Upper lobe of left lung (tissue), 6 donors: Measurements from ENCODE around the gene DIAPH3. TPM values are rescaled to one million over a fixed set of nuclear protein-coding genes. Genes with fewer than 3 reads are reported as not detected.
"Not testable (repeated sequence)": the region's sequence is repeated elsewhere in the genome, so short reads cannot be mapped to it uniquely, and the experiment has no call there.

ENCODE experiments used
- ATAC-seq, 2 donors: fragments of 200-7000 bp; cut with Tn5 transposase; one replicate each; pipeline ENCODE4 v1.9.1; 2022; ENCODE audit warnings: mild to moderate bottlenecking in 2 of 2, moderate library complexity in 2 of 2; ENCODE audit not compliant: low FRiP score in 2 of 2
- DNase-seq, 2 donors: peaks; one replicate each; pipeline ENCODE4 v3.0.0-alpha.2; 2019 to 2020
- H3K27ac ChIP-seq, 4 donors: fragments of 200-600 bp; sonication (generic); one replicate each; pipeline ENCODE4 v1.5.1; 2016 to 2019
- H3K27me3 ChIP-seq, 4 donors: fragments of 200-600 bp; sonication (generic); one replicate each; pipeline ENCODE4 v1.5.1; 2017 to 2019
- H3K36me3 ChIP-seq, 4 donors: fragments of 200-600 bp; sonication (generic); one replicate each; pipeline ENCODE4 v1.5.1; 2016 to 2019
- H3K4me1 ChIP-seq, 4 donors: fragments of 200-600 bp; sonication (generic); one replicate each; pipeline ENCODE4 v1.5.1; 2018 to 2019
- H3K4me3 ChIP-seq, 4 donors: fragments of 200-600 bp; sonication (generic); one replicate each; pipeline ENCODE4 v1.5.1; 2017 to 2019; ENCODE audit warnings: mild to moderate bottlenecking in 2 of 4, moderate library complexity in 1 of 4
- H3K9me3 ChIP-seq, 4 donors: fragments of 200-600 bp; sonication (generic); one replicate each; pipeline ENCODE4 v1.5.1; 2018 to 2019
- EP300 ChIP-seq, 4 donors: sonication (generic); formaldehyde crosslinking; IDR thresholded peaks; one replicate each; pipeline ENCODE4 v1.5.1; 2017; ENCODE audit warnings: antibody characterized with exemption in 4 of 4, control low read depth in 2 of 4
- POLR2A ChIP-seq, 4 donors: fragments of 450-650 bp; IDR thresholded peaks; one replicate each; pipeline ENCODE4 v1.5.1; 2016 to 2017; ENCODE audit warnings: antibody characterized with exemption in 4 of 4, mild to moderate bottlenecking in 2 of 4
- POLR2AphosphoS5 ChIP-seq, 2 donors: sonication (generic); formaldehyde crosslinking; IDR thresholded peaks; one replicate each; pipeline ENCODE4 v1.5.1; 2017; ENCODE audit warnings: antibody characterized with exemption in 2 of 2
- WGBS, 2 donors: methylation state at CpG; one replicate each; pipeline ENCODE4 v1.1.5; 2017 to 2018; 5-methylcytosine and 5-hydroxymethylcytosine counted together
- total RNA-seq, 6 donors: library from RNA; depleted of rRNA in 4 of 6; stranded (reverse); fragments of >200 nt in 4 of 6; gene quantifications; one replicate each; pipeline versions ENCODE4 v1.1.0 to v1.2.1, GENCODE V29; 2016 to 2021
- TF ChIP-seq, protein P1 (sequence below), 6 experiments: fragments of 450-650 bp in 4 of 6; fragments of 200-600 bp in 2 of 6; sonication (generic) in 2 of 6; IDR thresholded peaks; one replicate each; pipeline ENCODE4 v1.5.1; 2016 to 2019; ENCODE audit warnings: antibody characterized with exemption in 6 of 6
- donor health status: DM: no; HTN: no; CAD: no; lungs with moderate emphysema.
- donor health status: DM: no; HTN: yes; CAD: no; lungs with severe emphysema.

DIAPH3 gene
- total RNA-seq, 6 donors from 2014 or later, result 2.8 to 6.3 (median 5.4) TPM

DNA sequence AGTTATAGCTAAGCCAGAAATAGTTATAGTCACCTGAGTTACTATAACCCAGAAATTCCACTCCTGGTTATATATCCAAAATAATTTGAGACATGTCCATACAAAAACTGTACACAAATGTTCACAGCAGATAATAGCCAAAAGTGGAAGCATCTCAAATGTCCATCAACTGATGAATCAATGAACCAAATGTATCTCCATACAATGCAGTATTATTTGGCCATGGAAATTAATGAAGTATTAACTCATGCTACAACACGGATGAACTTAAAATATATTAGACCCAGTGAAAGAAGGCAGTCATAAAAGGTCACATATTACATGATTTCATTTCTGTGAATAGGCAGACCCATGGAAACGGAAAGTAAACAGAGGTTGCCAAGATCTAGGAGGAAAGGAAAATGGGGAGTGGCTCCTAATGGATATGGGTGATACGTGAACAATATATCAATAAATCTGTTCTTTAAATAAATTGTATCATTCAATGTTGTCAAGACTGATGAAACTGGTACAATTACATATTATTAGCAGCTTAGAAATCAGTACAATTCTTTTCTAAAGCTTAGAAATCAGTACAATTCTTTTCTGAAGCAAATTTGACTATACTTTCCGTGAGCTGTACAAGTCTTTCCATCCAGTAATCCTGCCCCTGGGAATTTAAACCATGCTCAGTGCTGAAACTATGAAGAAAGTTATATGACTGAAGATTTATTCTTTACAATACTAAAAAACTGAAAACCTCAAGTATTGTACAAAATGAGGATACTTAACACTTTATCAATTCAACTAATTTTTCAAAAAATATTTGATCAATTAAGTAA, 47.0 kb upstream of the DIAPH3 start:
- TF ChIP-seq, protein P1, sequence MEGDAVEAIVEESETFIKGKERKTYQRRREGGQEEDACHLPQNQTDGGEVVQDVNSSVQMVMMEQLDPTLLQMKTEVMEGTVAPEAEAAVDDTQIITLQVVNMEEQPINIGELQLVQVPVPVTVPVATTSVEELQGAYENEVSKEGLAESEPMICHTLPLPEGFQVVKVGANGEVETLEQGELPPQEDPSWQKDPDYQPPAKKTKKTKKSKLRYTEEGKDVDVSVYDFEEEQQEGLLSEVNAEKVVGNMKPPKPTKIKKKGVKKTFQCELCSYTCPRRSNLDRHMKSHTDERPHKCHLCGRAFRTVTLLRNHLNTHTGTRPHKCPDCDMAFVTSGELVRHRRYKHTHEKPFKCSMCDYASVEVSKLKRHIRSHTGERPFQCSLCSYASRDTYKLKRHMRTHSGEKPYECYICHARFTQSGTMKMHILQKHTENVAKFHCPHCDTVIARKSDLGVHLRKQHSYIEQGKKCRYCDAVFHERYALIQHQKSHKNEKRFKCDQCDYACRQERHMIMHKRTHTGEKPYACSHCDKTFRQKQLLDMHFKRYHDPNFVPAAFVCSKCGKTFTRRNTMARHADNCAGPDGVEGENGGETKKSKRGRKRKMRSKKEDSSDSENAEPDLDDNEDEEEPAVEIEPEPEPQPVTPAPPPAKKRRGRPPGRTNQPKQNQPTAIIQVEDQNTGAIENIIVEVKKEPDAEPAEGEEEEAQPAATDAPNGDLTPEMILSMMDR (IDR thresholded peaks at IDR 0.05), result no peak
- TF ChIP-seq EP300 (IDR thresholded peaks at IDR 0.05) (no peak), POLR2AphosphoS5 (IDR thresholded peaks at IDR 0.05) (no peak), POLR2A (IDR thresholded peaks at IDR 0.05) (no peak)
- no peaks in the 10 kb centered on the region for H3K36me3 ChIP-seq
- DNase-seq, result no peak
- 67 to 69% methylated on average over 4 of the region's 4 CpGs for WGBS, 2 donors
- ATAC-seq, result no peak
- no peaks in the 10 kb centered on the region for H3K27me3 ChIP-seq
- H3K4me1 ChIP-seq, result no peaks in the 10 kb centered on the region
- no peak overlapping the region for H3K27ac ChIP-seq
- no peak overlapping the region for H3K4me3 ChIP-seq
- H3K9me3 ChIP-seq, result no peaks in the 10 kb centered on the region

DNA sequence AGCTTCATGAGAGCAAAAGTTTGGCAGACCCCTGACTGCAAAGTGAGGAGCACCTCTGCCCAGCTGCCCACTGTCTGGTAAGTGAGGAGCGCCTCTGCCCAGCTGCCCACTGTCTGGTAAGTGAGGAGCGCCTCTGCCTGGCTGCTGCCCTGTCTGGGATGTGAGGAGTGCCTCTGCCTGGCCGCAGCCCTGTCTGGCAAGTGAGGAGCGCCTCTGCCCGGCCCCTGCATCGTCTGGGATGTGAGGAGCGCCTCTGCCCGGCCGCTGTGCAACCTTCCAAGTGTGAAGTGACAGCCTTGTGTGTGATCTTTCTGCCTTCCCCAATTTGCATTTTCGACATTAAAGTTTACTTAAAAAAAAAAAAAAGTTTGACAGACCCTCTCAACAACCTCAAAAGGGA, 41.8 kb upstream of the DIAPH3 start:
- H3K36me3 ChIP-seq, H3K27ac ChIP-seq, H3K4me3 ChIP-seq, H3K4me1 ChIP-seq, ATAC-seq, H3K27me3 ChIP-seq, H3K9me3 ChIP-seq: not testable (repeated sequence)
- DNase-seq, result peak in 1 of 2 donors; percentile 58
- 79 to 87% methylated on average over 5 to 8 of the region's 10 CpGs for whole genome bisulfite sequencing, 2 donors

DNA sequence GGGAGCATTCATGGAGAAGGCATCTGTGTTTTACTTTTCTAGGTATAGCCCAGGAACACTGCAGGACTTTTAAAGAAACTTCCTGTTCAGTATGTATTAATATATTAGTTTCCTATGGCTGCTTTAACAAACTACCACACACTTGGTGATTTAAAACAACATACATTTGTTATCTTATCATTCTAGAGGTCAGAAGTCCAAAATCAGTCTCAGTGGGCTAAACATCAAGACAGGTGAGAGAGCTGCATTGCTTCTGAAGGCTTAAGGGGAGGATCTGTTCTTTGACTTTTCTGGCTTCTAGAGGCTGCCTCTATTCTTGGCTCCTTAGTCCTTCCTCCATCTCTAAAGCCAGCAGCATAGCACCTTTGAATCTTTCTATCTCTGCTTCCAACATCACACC, 37.6 kb upstream of the DIAPH3 start:
- Histone ChIP-seq H3K4me3 (no peak overlapping the region), H3K4me1 (no peaks in the 10 kb centered on the region), H3K9me3 (no peaks in the 10 kb centered on the region), H3K27ac (no peak overlapping the region), H3K27me3 (no peaks in the 10 kb centered on the region), H3K36me3 (no peaks in the 10 kb centered on the region)
- TF ChIP-seq POLR2A (IDR thresholded peaks at IDR 0.05), result no peak
- no peak for TF ChIP-seq POLR2AphosphoS5 (IDR thresholded peaks at IDR 0.05)
- TF ChIP-seq EP300 (IDR thresholded peaks at IDR 0.05), result no peak
- TF ChIP-seq, protein P1 (IDR thresholded peaks at IDR 0.05), result no peak
- ATAC-seq (no peak), DNase-seq (no peak)

DNA sequence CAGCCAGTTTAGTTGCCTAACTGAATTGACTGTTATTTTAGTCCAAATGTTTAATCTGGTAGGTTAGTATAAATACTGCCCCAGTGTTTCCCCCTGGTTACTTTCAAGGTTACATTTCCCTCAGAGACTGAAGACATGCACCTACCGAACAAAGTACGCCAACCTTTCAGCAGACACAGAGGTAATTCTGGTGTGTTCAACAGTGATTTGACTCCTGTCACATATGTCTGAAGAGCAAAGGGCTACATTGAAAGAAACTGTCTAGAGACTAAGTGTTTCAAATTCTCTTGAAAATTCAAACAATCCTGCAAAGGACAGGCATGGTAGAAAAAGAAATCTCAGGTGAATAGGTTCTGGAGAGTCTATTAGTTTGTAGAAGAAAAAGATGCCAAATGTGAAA, 32.2 kb upstream of the DIAPH3 start:
- not testable (repeated sequence) for H3K27ac ChIP-seq, H3K9me3 ChIP-seq, DNase-seq, H3K4me3 ChIP-seq, ATAC-seq, H3K36me3 ChIP-seq, H3K27me3 ChIP-seq, H3K4me1 ChIP-seq
- 81 to 88% methylated on average over 2 of the region's 2 CpGs for WGBS, 2 donors

DNA sequence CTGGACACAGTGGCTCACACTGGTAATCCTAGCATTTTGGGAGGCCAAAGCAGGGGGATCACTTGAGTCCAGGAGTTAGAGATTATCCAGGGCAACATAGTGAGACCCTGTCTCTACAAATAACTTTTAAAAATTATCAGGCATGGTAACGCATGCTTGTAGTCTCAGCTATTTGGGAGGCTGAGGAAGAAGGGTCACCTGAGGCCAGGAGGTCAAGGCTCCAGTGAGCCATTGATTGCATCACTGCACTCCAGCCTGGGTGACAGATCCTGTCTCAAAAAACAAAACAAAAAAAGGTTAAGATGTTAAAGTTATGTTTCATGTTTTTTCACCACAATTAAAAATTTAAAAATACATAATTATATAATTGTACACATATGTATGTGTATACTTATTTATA, 19.2 kb upstream of the DIAPH3 start:
- H3K4me1 ChIP-seq, result no peaks in the 10 kb centered on the region
- H3K4me3 ChIP-seq, result no peak overlapping the region
- ATAC-seq, result no peak
- H3K27me3 ChIP-seq, result no peaks in the 10 kb centered on the region
- WGBS, 2 donors, result 81 to 88% methylated on average over 1 of the region's 1 CpG
- DNase-seq, result no peak
- H3K27ac ChIP-seq, result no peak overlapping the region
- H3K36me3 ChIP-seq, result no peaks in the 10 kb centered on the region
- TF ChIP-seq POLR2A (IDR thresholded peaks at IDR 0.05) (no peak), POLR2AphosphoS5 (IDR thresholded peaks at IDR 0.05) (no peak), EP300 (IDR thresholded peaks at IDR 0.05) (no peak)
- TF ChIP-seq, protein P1 (IDR thresholded peaks at IDR 0.05), result no peak
- H3K9me3 ChIP-seq, result no peaks in the 10 kb centered on the region

DNA sequence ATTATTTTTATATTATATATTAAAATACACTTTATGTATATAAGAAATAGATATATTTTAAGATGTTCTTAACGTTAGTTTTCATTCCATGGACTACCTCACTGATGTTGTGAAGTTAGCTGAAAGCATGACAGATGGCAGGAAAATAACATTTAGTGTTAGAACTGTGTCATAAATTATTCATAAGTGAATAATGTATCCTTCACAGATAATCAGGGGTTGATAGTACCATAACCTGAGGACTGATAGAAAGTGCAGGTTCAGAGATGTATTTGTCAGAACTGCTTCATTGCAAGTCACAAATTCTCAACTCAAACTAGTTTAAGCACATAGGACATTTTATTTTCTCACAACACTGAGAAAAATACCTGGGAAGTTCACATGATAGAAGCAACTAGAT, 14.6 kb upstream of the DIAPH3 start:
- H3K4me3 ChIP-seq, result no peak overlapping the region
- ATAC-seq (no peak), DNase-seq (no peak)
- H3K9me3 ChIP-seq, result no peaks in the 10 kb centered on the region
- no peaks in the 10 kb centered on the region for H3K4me1 ChIP-seq
- H3K27me3 ChIP-seq, result no peaks in the 10 kb centered on the region
- no peaks in the 10 kb centered on the region for H3K36me3 ChIP-seq
- TF ChIP-seq, protein P1 (IDR thresholded peaks at IDR 0.05), result no peak
- TF ChIP-seq EP300 (IDR thresholded peaks at IDR 0.05), result no peak
- TF ChIP-seq POLR2A (IDR thresholded peaks at IDR 0.05), result no peak
- TF ChIP-seq POLR2AphosphoS5 (IDR thresholded peaks at IDR 0.05), result no peak
- no peak overlapping the region for H3K27ac ChIP-seq
- 83 to 85% methylated on average over 1 of the region's 1 CpG for WGBS, 2 donors
